HepG2 (cell line): Measurements from ENCODE around the gene VCL.

Experiments used
- CTCF ChIP-seq: sonication (generic); formaldehyde crosslinking; IDR thresholded peaks from 2 replicates; pipeline ENCODE4 v1.5.0; 2020; ENCODE audit warnings: mild to moderate bottlenecking, missing genetic modification reagents, moderate library complexity
- EP300 ChIP-seq, 3 experiments: sonication (generic) in 1 of 3; formaldehyde crosslinking in 1 of 3; IDR thresholded peaks; 2 replicates each; pipeline versions ENCODE4 v1.5.1 to v1.6.1; 2011 to 2020; ENCODE audit warnings: low read depth in 2 of 3, low read length in 2 of 3, borderline replicate concordance in 1 of 3, improper control_type of control experiment in 1 of 3, mild to moderate bottlenecking in 1 of 3, missing genetic modification reagents in 1 of 3, moderate library complexity in 1 of 3
- EZH2 ChIP-seq: conservative IDR thresholded peaks from 2 replicates; pipeline ENCODE4 v1.6.1; 2012; ENCODE audit warnings: mild to moderate bottlenecking, low read depth, low read length, moderate library complexity
- KDM1A ChIP-seq: IDR thresholded peaks from 2 replicates; pipeline ENCODE4 v1.6.1; 2016; ENCODE audit warnings: missing compliant biosample characterization
- POLR2A ChIP-seq, 2 experiments: IDR thresholded peaks; 2 replicates each; pipeline ENCODE4 v1.6.1; 2011; ENCODE audit warnings: low read depth in 2 of 2, low read length in 2 of 2, mild to moderate bottlenecking in 1 of 2, moderate library complexity in 1 of 2; ENCODE audit not compliant: insufficient read depth in 1 of 2
- RARG ChIP-seq: sonication (generic); formaldehyde crosslinking; IDR thresholded peaks from 2 replicates; pipeline ENCODE4 v1.4.0; 2020; ENCODE audit warnings: low read depth, mild to moderate bottlenecking, missing genetic modification reagents
- TFAP4 ChIP-seq: sonication (generic); IDR thresholded peaks from 2 replicates; pipeline ENCODE4 v1.6.1; 2016; ENCODE audit warnings: low read depth, borderline replicate concordance
- ZBTB33 ChIP-seq: sonication (generic); formaldehyde crosslinking; IDR thresholded peaks from 2 replicates; pipeline ENCODE4 v1.4.0; 2020; ENCODE audit warnings: missing genetic modification reagents
- ZNF138 ChIP-seq: sonication (generic); formaldehyde crosslinking; IDR thresholded peaks from 2 replicates; pipeline ENCODE4 v1.5.0; 2020; ENCODE audit warnings: mild to moderate bottlenecking, low read depth, missing genetic modification reagents
- ZNF33A ChIP-seq: sonication (generic); formaldehyde crosslinking; IDR thresholded peaks from 2 replicates; pipeline ENCODE4 v1.5.1; 2020; ENCODE audit warnings: missing genetic modification reagents, mild to moderate bottlenecking, moderate library complexity, borderline replicate concordance
- ZNF367 ChIP-seq: sonication (generic); formaldehyde crosslinking; IDR thresholded peaks from 2 replicates; pipeline ENCODE4 v1.4.0; 2020; ENCODE audit warnings: missing genetic modification reagents, borderline replicate concordance
- ZNF639 ChIP-seq: conservative IDR thresholded peaks from 2 replicates; pipeline ENCODE4 v1.6.1; 2018; ENCODE audit warnings: missing genetic modification reagents

- TF ChIP-seq CTCF (CRISPR knock-in tag) (no peak), ZNF367 (CRISPR knock-in tag) (no peak), EP300 (IDR thresholded peaks at IDR 0.05; ENCODE audit: low read depth in 2 of 2, low read length in 2 of 2) (no peak), EP300 (CRISPR knock-in tag; IDR thresholded peaks at IDR 0.05; ENCODE audit: borderline replicate concordance) (no peak), ZBTB33 (CRISPR knock-in tag) (no peak), ZNF639 (CRISPR knock-in tag) (no peak), TFAP4 (no peak), POLR2A (IDR thresholded peaks at IDR 0.05; ENCODE audit: insufficient read depth in 1 of 2, low read depth in 2 of 2, low read length in 2 of 2) (no peak), EZH2 (no peak), ZNF33A (CRISPR knock-in tag) (no peak), ZNF138 (CRISPR knock-in tag) (no peak), KDM1A (CRISPR knock-in tag) (no peak), RARG (CRISPR knock-in tag) (no peak)
These were observed 159.0 kb downstream of the VCL start for GRCh38 chr10:74156919-74157289.
